HG03342 (cell line): ENCODE data around the gene NFKBIB.
"Not testable (repeated sequence)": the region's sequence is repeated elsewhere in the genome, so short reads cannot be mapped to it uniquely, and the experiment has no call there.

Source experiments
- ATAC-seq: cut with Tn5 transposase; IDR thresholded peaks from one replicate; pipeline ENCODE4 v1.9.1; 2021; ENCODE audit warnings: mild to moderate bottlenecking, moderate library complexity; ENCODE audit not compliant: unreplicated experiment

The NFKBIB gene

DNA sequence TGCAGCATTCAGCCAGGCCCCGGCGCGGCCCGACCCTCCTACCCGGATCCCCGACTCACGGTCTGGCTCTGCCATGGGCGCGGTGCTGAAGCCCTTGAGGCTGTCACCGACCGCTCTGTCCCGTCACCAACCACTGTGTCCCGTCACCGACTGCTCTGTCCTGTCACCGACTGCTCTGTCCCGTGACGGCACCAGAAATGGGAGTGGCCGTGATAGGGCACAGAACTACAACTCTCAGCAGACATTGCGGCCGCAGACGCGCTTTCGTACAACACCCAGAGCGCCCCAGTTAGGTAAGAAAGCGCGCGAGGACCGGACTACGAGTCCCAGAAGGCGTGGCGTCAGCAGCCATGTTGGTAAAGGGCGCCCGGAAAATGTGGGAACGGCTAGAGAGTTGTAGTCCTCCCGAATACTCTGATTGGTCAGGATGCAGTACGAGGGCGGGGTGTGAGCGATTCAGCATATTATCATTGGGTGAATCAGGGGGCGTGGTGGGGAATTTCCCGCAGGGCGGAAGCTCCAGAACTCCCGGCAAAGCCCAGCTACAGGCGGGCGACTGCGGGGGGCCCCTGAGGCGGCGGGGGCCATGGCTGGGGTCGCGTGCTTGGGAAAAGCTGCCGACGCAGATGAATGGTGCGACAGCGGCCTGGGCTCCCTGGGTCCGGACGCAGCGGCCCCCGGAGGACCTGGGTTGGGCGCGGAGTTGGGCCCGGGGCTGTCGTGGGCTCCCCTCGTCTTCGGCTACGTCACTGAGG lies at the start of gene NFKBIB, which contains the start of gene SIRT2:
TSS of gene NFKBIB (plus strand) at position 523 of the 755 bp plus-strand sequence. CDS start at position 587, 64 bp downstream.
TSS of gene SIRT2 (minus strand) at position 172 of the 755 bp plus-strand sequence. CDS start at position 75, 97 bp downstream.
- ATAC-seq: peak; percentile 84

DNA sequence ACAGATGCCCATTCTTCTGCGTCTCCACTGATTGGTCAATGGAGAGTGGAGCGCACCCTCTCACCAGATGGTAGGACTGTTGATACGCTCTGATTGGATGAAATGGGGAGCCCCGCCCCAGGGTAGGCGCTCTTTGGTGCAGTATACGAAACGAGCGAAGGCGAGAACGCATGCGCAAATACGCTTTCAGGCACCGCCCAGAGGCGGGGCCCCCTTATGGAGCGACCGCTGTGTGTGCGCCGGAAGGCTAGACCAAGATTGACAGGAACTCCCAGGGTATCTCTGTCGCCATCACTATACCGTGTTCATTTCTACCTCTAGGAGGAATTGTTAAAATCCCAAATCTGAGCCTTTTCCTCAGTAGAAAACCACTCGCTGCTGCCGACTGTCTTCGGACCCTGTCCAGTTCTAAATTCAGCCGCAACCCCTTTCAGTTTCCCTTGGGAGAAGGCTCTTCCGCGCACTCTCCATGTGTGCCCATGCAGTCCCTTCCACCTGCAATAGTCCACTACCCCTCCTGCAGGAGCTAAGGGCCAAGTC lies 49.3 kb upstream of the NFKBIB start:
- peak; percentile 59 for ATAC-seq

DNA sequence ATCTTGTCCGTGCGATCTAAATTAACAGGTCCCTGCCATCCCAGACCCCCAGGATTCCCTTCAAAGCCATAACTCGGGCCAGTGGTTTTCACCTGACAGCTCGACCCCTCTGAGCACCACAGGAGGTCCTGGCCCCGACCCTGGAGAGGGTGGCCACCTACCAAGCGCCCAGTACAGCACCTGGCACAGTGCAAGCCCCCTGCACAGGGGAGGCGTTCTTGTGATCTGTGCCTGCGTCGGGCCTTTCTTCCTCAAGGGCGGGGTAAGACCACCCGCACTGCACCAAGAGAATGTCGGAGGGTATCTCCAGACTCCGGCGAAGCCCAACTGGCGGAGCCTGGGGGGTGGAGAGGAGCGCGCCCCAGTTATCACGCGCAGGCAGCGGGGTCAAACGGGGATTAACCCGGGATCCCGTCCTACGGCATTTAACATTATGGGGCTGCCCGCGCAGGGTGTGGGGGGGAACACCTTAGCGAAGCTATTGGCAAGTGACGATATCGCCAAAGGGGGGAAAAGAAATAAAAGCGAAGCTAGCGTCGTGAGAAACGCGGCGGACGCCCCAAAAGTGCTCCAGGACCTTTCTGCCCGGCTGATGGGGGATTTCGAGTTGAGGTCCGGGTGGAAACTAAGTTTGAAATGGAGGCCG lies 48.7 kb upstream of the NFKBIB start:
- no peak for ATAC-seq

GRCh38 chr19:38851622-38852230 lies 48.0 kb upstream of the NFKBIB start:
- no peak for ATAC-seq

DNA sequence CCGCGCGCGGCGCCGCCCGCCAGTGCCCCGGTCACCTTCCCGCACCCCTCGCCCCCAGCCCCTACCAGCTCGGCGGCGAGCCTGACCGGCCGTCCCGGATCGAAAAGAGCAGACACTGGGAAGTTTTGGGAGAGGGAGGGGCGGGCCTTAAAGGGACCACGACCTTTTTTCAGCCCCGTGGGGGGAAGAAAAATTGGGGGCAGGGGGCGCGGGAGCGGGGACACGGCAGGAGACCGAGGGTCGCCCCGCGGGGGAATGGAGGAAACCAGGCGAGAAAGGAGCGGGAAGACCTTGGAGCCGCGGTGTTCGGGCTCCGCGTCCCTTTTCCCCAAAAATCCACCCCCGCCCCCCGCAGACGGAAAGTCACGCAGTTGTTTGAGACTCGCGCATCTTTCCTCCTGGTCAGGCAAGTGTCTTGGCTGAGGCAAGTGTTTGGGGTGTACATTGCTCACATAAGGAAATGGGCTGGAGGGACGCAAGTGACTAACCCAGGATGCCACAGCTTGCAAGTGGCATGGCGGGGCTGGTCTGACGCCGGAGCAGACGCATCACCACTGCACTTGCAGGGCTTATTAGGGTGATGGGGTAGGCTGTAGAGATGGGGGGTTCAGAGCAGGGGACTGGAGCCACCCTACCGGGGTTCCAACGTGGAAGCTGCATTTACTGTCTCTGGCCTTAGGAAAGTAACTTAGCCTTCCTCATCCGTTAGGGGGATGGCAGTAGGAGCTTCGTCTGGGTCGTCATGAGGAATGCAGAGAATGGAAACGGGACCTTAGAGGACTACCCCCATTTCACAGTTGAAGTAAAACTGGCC lies 47.3 kb upstream of the NFKBIB start:
- ATAC-seq: no peak

DNA sequence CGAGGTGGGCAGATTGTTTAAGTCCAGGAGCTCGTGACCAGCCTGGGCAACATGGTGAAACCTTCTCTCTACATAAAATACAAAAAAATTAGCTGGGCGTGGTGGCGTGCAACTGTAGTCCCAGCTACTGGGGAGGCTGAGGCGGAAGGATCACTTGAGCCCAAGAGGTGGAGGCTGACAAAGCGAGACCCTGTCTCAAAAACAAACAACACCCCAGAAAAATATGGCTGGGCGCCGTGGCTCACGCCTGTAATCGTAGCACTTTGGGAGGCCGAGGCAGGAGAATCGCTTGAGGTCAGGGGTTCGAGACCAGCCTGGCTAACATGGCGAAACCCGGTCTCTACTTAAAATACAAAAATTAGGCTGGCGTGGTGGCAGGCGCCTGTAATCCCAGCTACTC lies 46.6 kb upstream of the NFKBIB start:
- ATAC-seq: no peak

DNA sequence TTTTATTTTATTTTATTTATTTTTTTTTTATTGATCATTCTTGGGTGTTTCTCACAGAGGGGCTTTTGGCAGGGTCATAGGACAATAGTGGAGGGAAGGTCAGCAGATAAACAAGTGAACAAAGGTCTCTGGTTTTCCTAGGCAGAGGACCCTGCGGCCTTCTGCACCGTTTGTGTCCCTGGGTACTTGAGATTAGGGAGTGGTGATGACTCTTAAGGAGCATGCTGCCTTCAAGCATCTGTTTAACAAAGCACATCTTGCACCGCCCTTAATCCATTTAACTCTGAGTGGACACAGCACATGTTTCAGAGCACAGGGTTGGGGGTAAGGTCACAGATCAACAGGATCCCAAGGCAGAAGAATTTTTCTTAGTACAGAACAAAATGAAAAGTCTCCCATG lies 44.8 kb upstream of the NFKBIB start:
- not testable (repeated sequence) for ATAC-seq

GRCh38 chr19:38855751-38856150 lies 44.0 kb upstream of the NFKBIB start:
- ATAC-seq: not testable (repeated sequence)

DNA sequence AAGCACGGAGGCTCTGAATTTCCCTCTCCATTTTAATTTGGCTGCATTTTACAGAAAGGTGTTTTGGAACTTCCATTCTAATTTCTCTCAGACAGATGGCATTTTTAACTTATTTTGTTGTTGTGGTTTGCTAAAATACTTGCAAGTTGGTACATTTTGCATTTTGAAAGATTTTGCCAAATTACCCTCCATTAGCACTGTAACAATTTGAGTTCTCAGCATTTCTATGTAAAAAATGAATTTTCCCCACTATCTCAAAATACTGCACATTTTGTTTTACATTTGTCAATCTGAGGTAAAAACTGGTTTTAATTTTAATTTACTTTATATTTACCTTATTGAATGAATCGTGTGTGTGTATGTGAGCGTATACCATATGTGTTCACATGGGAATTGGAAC lies 43.0 kb upstream of the NFKBIB start:
- no peak for ATAC-seq

- ATAC-seq: not testable (repeated sequence)
Observed at GRCh38 chr19:38859631-38860204, 40.1 kb upstream of the NFKBIB start.

- no peak for ATAC-seq
Observed at GRCh38 chr19:38861368-38861767, 38.4 kb upstream of the NFKBIB start.

- ATAC-seq: no peak
Observed at GRCh38 chr19:38862321-38863059, 37.3 kb upstream of the NFKBIB start.

DNA sequence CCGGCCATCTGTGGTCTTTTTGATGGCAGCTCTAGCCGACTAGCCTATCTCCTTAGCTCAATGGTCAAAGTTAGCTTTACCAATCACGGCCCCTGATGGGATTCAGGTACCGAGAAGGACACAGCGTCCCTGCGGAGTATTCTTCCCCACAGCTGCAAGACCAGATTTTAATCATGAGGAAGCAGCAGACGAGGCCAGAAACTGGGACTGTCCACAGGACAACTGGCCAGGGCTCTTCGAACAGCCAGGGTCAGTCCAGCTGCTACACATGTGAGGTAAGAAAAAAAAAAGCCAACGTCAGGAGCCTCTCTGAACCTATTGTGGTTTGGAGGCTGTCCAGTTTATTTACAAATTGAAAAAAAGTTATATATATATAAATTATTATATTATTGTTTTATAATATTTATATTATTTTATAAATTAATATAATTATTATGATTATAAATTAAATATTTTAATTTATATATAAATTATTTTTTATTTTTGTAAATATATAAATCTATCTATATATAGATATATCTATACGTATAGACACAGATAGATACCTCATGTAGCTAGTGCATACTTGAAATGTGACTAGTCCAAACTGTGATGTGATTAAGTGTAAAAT lies 32.5 kb upstream of the NFKBIB start:
- ATAC-seq: no peak

- no peak for ATAC-seq
Observed at GRCh38 chr19:38868551-38868950, 31.2 kb upstream of the NFKBIB start.

- no peak for ATAC-seq
Observed at GRCh38 chr19:38869160-38869835, 30.5 kb upstream of the NFKBIB start.

DNA sequence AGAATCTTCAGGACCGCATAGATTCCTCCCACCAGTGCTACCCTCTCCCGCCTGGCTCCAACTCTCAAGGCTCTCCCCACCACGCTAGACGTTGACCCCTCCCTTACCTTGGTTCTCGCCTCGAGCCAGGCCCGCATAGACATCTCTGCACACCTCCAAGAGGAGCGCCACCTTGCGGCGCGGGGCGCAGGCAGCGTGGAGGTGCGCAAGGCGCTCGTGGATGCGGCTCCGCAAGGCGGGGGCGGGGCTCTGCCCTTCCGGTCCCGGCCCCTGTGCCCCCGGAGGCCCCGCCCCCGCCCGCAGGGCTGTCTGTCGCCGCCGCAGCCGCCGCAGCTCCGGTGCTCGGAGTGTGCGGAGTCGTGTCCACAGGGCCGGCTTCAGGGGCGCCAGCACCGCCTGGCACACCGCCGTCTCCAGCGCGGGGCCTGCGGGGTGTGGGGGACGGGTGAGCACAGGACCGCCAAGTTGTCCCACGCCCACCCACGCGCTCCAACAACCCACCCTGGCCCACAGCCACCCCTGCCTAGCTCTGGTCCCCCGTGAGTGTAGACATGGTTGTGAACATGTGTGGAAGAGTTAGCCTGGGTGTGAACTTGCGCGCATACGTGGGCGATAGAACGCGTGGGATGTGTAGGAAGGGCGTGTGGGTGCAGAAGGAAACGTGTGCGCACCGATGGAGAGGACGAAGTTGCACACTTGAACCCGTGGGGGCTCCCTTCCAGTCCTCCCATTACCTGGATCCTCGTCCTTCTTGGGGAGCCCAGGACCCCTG lies 29.7 kb upstream of the NFKBIB start:
- ATAC-seq: no peak

GRCh38 chr19:38870612-38871011 lies 29.2 kb upstream of the NFKBIB start:
- no peak for ATAC-seq

GRCh38 chr19:38873400-38873799 lies 26.4 kb upstream of the NFKBIB start:
- not testable (repeated sequence) for ATAC-seq
